GM12891 (cell line): ENCODE results near the gene CCDC194.

Experiments
- POLR2A ChIP-seq: IDR thresholded peaks from 2 replicates; pipeline ENCODE4 v1.6.1; 2011; ENCODE audit warnings: low read depth, low read length, control low read depth
- TAF1 ChIP-seq: IDR thresholded peaks from 2 replicates; pipeline ENCODE4 v1.6.1; 2011; ENCODE audit warnings: low read depth, low read length, control low read depth

- TF ChIP-seq TAF1 (no peak), POLR2A (no peak)
These were observed 14.8 kb downstream of the CCDC194 start for GRCh38 chr19:17379221-17379631.
